Measurements from ENCODE around the gene DYNC1H1. TPM values are rescaled to one million over a fixed set of nuclear protein-coding genes. Genes with fewer than 3 reads are reported as not detected.
"Not testable (repeated sequence)": the region's sequence is repeated elsewhere in the genome, so short reads cannot be mapped to it uniquely, and the experiment has no call there.

DYNC1H1 gene
- total RNA-seq, 4 donors from 2014 or later = 556 to 753 (median 634) TPM

GRCh38 chr14:102074415-102074964, 110.1 kb downstream of the DYNC1H1 start:
- no peak overlapping the region for H3K27ac ChIP-seq
- H3K4me3 ChIP-seq = no peak overlapping the region
- no peaks in the 10 kb centered on the region for H3K27me3 ChIP-seq
- WGBS = 87% methylated on average over 4 of the region's 4 CpGs
- TF ChIP-seq EP300 (IDR thresholded peaks at IDR 0.05) = no peak
- TF ChIP-seq POLR2A (IDR thresholded peaks at IDR 0.05) = no peak
- no peak for TF ChIP-seq CTCF (IDR thresholded peaks at IDR 0.05)
- TF ChIP-seq POLR2AphosphoS5 (IDR thresholded peaks at IDR 0.05) = no peak
- no peaks in the 10 kb centered on the region for H3K9me3 ChIP-seq
- H3K36me3 ChIP-seq = peaks cover 17% of the 10 kb centered on the region
- peaks cover 4% of the 10 kb centered on the region for H3K4me1 ChIP-seq
- no peak for DNase-seq (ENCODE audit: low spot score in 2 of 2)

DNA sequence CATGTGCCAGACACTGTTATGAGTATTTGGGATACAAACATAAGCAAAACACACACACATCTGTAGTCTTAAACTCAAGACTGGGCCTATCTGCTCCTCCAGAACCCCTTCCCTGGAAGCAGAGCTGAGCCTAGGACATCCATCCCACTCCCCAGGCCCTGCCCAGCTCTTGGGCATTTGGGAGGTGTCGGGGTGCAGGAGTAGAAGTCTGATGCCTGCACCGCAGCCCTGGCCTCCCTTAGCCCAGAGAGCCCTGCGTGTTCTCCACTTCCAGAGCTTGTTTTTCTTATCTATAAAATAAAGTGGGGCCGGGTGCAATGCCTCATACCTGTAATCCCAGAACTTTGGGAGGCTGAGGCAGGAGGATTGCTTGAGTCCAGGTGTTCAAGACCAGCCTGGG, 110.8 kb downstream of the DYNC1H1 start:
- DNase-seq (ENCODE audit: low spot score in 2 of 2) = no peak
- Histone ChIP-seq H3K27me3 (no peaks in the 10 kb centered on the region), H3K4me3 (no peak overlapping the region), H3K27ac (no peak overlapping the region), H3K9me3 (no peaks in the 10 kb centered on the region), H3K4me1 (peaks cover 4% of the 10 kb centered on the region), H3K36me3 (peaks cover 24% of the 10 kb centered on the region)
- no peak for TF ChIP-seq EP300 (IDR thresholded peaks at IDR 0.05)
- TF ChIP-seq CTCF (IDR thresholded peaks at IDR 0.05) = no peak
- TF ChIP-seq POLR2AphosphoS5 (IDR thresholded peaks at IDR 0.05) = no peak
- no peak for TF ChIP-seq POLR2A (IDR thresholded peaks at IDR 0.05)
- WGBS = 92% methylated on average over 4 of the region's 4 CpGs

GRCh38 chr14:102077382-102077709, 113.0 kb downstream of the DYNC1H1 start:
- H3K36me3 ChIP-seq = peaks cover 46% of the 10 kb centered on the region
- no peaks in the 10 kb centered on the region for H3K9me3 ChIP-seq
- H3K4me1 ChIP-seq = peaks cover 6% of the 10 kb centered on the region
- DNase-seq (ENCODE audit: low spot score in 2 of 2) = no peak
- no peak for TF ChIP-seq POLR2AphosphoS5 (IDR thresholded peaks at IDR 0.05)
- TF ChIP-seq POLR2A (IDR thresholded peaks at IDR 0.05) = no peak
- no peak for TF ChIP-seq CTCF (IDR thresholded peaks at IDR 0.05)
- no peak for TF ChIP-seq EP300 (IDR thresholded peaks at IDR 0.05)
- H3K27me3 ChIP-seq = no peaks in the 10 kb centered on the region
- 79% methylated on average over 5 of the region's 5 CpGs for WGBS
- no peak overlapping the region for H3K27ac ChIP-seq
- no peak overlapping the region for H3K4me3 ChIP-seq

DNA sequence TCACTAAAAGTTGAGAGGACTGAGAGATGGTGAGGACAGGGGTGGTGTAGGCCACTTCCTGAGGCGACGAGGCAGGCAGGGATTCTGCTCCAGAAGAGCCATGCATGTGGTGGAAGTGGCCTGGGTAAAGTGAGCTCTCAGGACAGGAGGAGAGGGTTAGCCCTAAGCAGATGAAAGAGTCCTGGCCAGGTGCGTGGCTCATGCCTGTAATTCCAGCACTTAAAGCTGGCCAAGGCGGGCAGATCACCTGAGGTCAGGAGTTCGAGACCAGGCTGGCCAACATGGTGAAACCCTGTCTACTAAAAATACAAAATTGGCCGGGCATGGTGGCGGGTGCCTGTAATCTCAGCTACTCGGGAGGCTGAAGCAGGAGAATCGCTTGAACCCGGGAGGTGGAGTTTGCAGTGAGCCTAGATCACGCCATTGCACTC, 114.0 kb downstream of the DYNC1H1 start:
- H3K27ac ChIP-seq; H3K27me3 ChIP-seq; H3K9me3 ChIP-seq; DNase-seq (ENCODE audit: low spot score in 2 of 2); H3K4me3 ChIP-seq: not testable (repeated sequence)
- 91% methylated on average over 11 of the region's 11 CpGs for WGBS
- peaks cover 16% of the 10 kb centered on the region for H3K4me1 ChIP-seq
- H3K36me3 ChIP-seq = peaks cover 56% of the 10 kb centered on the region

GRCh38 chr14:102078831-102079699, 114.7 kb downstream of the DYNC1H1 start:
- H3K9me3 ChIP-seq = no peaks in the 10 kb centered on the region
- H3K27ac ChIP-seq = no peak overlapping the region
- no peak overlapping the region for H3K4me3 ChIP-seq
- no peak for DNase-seq (ENCODE audit: low spot score in 2 of 2)
- peaks cover 63% of the 10 kb centered on the region for H3K36me3 ChIP-seq
- TF ChIP-seq POLR2AphosphoS5 (IDR thresholded peaks at IDR 0.05) = no peak
- peaks cover 23% of the 10 kb centered on the region for H3K4me1 ChIP-seq
- H3K27me3 ChIP-seq = no peaks in the 10 kb centered on the region
- WGBS = 88% methylated on average over 10 of the region's 10 CpGs

GRCh38 chr14:102079700-102079979, 115.3 kb downstream of the DYNC1H1 start:
- TF ChIP-seq CTCF (IDR thresholded peaks at IDR 0.05) = no peak
- TF ChIP-seq POLR2A (IDR thresholded peaks at IDR 0.05) = no peak
- TF ChIP-seq EP300 (IDR thresholded peaks at IDR 0.05) = no peak
- no peak for TF ChIP-seq POLR2AphosphoS5 (IDR thresholded peaks at IDR 0.05)
- Histone ChIP-seq H3K4me1 (peaks cover 28% of the 10 kb centered on the region), H3K27me3 (no peaks in the 10 kb centered on the region), H3K4me3 (no peak overlapping the region), H3K36me3 (peaks cover 69% of the 10 kb centered on the region), H3K27ac (no peak overlapping the region), H3K9me3 (no peaks in the 10 kb centered on the region)
- no peak for DNase-seq (ENCODE audit: low spot score in 2 of 2)
